Measurements from ENCODE around the gene PKD1L1.

DNA sequence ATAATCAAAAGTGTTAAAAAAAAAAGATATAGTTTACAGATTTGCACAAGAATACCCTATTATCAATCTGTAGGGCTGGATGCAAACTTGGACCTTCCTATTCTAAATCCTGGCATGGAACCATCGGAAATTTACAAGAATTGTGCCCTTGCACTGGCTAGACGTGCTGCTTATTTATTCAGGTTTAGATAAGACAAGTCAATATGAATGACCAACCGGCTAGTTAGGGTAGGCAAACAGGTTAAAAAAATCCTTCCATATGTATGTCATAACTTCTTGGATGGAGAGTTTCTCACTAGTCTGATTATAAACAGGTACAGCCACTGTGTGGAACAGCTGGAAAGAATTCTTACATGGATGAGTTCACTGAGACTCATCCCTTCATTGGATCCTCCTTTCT, 41.4 kb downstream of the PKD1L1 start:
- TF ChIP-seq, protein P1, sequence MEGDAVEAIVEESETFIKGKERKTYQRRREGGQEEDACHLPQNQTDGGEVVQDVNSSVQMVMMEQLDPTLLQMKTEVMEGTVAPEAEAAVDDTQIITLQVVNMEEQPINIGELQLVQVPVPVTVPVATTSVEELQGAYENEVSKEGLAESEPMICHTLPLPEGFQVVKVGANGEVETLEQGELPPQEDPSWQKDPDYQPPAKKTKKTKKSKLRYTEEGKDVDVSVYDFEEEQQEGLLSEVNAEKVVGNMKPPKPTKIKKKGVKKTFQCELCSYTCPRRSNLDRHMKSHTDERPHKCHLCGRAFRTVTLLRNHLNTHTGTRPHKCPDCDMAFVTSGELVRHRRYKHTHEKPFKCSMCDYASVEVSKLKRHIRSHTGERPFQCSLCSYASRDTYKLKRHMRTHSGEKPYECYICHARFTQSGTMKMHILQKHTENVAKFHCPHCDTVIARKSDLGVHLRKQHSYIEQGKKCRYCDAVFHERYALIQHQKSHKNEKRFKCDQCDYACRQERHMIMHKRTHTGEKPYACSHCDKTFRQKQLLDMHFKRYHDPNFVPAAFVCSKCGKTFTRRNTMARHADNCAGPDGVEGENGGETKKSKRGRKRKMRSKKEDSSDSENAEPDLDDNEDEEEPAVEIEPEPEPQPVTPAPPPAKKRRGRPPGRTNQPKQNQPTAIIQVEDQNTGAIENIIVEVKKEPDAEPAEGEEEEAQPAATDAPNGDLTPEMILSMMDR (IDR thresholded peaks at IDR 0.05) = no peak
- TF ChIP-seq POLR2A (IDR thresholded peaks at IDR 0.05) = no peak

Data from right lobe of liver (tissue), 4 donors.